GM12872 (cell line): ENCODE results near the gene CENPO.

Experiments
- TF ChIP-seq, protein P1 (sequence below): IDR thresholded peaks from 3 replicates; pipeline ENCODE4 v1.5.1; 2011; ENCODE audit warnings: low read depth, mild to moderate bottlenecking, low read length, moderate library complexity; ENCODE audit not compliant: insufficient read depth

CENPO gene

DNA sequence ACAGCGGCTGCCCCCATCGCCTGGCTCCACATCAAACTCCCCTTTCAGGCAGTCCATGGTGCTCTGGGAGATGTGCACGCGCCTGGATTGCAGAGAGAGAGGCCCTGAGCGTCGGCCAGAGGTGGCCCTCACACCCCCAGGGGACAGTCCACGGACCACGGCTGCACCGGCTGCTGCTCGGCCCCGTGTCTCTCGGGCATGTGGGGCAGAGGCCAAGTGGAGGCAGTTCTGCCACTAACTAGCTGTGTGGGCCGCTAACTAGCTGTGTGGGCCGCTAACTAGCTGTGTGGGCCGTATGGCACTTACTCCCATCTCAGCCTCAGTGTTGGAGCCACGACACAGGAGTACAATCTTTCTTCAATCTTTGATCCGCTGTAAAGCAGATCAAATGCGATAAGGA lies 45.3 kb downstream of the CENPO start:
- TF ChIP-seq, protein P1, sequence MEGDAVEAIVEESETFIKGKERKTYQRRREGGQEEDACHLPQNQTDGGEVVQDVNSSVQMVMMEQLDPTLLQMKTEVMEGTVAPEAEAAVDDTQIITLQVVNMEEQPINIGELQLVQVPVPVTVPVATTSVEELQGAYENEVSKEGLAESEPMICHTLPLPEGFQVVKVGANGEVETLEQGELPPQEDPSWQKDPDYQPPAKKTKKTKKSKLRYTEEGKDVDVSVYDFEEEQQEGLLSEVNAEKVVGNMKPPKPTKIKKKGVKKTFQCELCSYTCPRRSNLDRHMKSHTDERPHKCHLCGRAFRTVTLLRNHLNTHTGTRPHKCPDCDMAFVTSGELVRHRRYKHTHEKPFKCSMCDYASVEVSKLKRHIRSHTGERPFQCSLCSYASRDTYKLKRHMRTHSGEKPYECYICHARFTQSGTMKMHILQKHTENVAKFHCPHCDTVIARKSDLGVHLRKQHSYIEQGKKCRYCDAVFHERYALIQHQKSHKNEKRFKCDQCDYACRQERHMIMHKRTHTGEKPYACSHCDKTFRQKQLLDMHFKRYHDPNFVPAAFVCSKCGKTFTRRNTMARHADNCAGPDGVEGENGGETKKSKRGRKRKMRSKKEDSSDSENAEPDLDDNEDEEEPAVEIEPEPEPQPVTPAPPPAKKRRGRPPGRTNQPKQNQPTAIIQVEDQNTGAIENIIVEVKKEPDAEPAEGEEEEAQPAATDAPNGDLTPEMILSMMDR = no peak

DNA sequence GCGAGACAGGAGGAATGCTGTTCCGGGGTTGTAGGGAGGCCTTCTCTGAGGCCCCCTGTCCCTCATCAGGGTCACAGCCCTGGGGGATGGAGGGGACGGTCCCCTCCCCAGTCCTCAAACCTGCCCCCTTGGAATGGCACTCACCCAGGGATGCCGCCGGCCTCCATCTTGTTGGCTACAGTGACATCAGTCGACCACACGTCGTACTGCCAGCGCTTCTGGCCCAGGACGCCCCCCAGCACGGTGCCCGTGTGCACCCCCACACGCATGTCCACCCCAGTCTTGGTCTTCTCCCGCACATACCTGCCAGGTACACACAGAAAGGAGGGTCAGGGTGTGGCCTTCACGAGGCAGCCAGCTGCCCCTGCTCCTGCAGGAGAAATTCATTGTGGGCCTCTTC lies 46.5 kb downstream of the CENPO start:
- TF ChIP-seq, protein P1 = no peak

DNA sequence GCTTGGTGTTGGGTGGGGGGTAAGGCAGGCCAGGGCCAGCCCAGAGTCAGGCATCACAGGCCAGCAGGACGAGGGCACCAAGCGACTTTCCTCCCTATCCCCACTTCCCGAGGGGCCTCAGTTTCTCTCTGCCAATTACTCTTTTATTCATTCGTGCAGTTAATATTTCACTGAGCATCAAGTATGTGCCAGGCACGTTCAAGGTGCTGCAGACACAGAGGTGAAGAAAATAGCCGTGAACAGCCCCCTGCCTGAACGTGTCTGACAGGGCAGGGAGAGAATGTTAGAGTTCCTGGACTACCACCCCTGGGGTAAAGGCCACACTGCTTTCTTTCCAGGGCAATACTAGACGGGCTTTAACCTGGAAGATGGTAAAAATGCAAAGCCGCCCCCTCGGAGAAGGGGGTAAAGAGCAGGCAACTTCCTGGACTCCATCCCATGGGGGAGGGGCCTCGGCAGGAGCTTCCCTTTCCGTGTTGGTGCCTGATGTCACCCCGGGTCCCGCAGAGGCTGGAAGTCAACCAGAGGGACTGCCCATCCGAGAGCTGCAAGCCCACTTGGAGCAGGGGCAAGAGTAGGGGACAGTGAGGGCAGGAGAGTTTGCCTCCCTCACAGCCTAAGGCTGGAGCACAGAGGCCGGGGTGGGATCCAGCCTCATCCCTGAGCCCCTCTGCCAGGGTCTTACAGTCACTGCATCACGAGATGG lies 47.1 kb downstream of the CENPO start:
- TF ChIP-seq, protein P1 = no peak

DNA sequence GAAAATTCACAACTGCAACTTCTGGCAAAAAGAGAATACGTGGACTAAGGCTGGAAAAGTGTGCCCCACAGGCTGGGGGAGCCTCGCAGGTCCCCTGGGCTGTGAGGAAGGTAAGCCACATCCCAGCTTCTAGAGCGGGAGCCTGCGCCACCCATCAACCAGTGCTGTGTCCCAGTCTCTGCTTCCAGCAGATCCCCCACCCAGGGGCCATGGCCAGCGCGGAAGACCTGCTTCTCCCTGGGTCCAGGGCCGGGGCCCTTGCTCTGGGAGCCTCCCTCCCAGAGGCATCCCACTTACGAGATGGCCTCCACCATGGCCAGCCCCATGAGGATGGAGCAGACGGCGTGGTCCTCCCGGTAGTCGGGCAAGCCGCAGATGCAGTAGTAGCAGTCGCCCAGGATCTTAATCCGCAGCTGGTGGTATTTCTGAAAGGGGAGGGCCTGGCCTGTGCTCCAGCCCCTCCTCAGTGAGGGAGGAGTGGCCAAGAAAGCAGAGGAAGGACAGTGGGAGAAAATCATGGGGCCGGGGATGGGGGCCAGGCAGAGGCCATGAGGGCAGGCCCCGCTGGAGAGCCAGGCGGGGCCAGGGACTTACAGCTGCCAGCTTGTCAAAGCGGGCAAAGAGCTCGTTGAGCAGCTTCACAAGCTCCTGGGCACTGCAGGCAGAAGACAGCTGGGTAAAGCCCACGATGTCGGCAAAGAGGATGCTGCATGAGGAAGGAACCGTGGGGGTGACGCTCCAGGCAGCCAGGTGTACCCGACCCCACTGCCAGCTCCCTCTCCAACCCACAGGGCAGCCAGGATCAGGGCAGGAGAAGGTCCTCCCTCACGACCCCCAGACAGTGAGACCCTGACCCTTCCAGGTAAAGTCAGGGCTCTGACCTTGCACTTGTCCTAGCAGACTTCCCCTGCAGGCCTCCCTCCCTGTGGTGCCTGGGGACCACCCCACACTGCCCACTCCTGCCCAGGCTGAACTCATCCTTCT lies 48.0 kb downstream of the CENPO start:
- TF ChIP-seq, protein P1 = no peak

DNA sequence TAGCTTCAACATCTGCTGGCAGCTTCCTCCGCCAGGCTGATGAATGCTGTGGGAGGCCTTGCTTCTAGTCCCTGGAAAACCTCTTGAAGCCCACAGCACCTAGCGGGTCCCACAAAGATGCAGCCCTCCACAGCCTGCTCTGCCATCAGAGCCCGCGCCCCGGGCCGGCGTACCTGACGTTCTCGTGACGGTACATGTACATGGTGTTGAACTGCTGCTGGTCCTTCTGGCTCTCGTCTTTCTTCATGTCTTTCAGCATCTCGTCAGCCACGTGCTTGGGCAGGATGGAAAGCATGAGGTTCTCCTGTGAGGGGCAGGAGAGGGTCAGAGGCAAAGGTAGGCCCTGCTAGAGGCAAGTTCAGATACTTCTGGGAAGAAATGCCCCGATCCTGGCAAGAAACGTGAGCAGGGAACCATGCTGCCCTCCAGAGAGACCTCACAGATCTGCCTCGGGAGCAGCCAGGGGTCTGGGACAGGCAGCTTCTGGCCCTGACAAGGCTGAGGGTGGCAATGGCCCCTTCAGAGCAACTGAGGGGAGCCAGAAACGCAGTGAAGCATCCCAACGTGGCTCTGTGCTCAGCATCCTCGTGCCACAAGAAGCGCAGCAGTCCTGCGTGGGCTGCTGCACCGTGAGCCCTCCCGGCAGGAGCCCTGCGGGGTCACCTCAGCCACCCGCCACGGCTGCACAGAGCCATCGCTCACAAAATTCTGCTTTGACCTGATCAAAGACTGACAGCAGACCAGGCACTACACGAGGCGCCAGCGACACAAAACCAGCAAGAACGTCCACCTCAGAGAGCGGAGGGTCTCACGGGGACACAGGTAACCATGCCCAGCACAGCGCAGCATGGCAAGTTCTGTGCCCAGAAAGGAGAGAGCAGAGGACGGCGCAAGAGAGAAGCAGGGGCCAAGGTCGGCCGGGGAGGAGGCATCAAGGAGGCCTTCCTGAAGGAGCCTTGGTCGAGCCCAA lies 49.1 kb downstream of the CENPO start:
- TF ChIP-seq, protein P1 = no peak

DNA sequence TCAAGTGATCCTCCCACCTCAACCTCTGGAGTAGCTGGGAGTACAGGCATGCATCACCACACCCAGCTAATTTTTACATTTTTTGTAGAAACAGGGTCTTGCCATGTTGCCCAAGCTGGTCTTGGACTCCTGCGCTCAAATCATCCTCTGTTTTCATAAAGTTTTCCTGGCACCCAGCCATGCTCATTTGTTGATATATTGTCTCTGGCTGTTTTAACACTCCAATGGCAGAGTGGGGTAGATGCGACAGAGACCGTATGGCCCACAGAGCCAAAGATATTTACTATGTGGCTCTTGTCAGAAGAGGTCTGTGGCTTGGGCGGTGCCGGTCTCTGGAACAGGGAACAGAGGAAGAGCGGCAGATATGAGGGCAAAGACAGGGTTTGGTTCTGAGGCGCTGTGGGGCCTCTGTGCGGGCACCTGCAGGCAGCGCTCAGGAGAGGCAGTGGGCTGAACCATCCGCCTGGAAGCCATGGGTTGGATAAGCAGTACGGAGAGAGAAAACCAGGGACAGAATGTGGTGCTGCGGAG lies 50.2 kb downstream of the CENPO start:
- TF ChIP-seq, protein P1 = no peak
